H1 (cell line): ENCODE data around the gene MYRIP. TPM values are rescaled to one million over a fixed set of nuclear protein-coding genes. Genes with fewer than 3 reads are reported as not detected.
A peak's percentile ranks its signal among the peaks of the same experiment; 100 is the strongest.

ENCODE experiments used
- CTCF ChIA-PET: fragments of 300-600 bp; sonication (Branson Sonifier 250); formaldehyde crosslinking; loops from one replicate; lab custom pipeline; 2021; ENCODE audit not compliant: partially characterized antibody; lab: Charles Lee
- POLR2A ChIA-PET: fragments of 300-600 bp; sonication (Branson Sonifier 250); formaldehyde crosslinking; loops from one replicate; lab custom pipeline; 2021; ENCODE audit warnings: inconsistent platforms; ENCODE audit not compliant: partially characterized antibody; lab: Charles Lee
- DNase-seq, 2 experiments: peaks; one replicate each; pipeline versions ENCODE4 v3.0.0 to v3.0.0-alpha.2; 2010 to 2022; ENCODE audit warnings: low spot score in 2 of 2, low read depth in 1 of 2, mixed read lengths in 1 of 2
- FAIRE-seq: peaks from 2 replicates; lab custom pipeline; 2011; peaks lifted over from hg19 to GRCh38; lab: Jason Lieb, UNC
- H2AFZ ChIP-seq: 2 replicates; pipeline ENCODE4 v1.8.1; 2012; ENCODE audit warnings: low read length, inconsistent platforms
- H2AK5ac ChIP-seq: 2 replicates; pipeline ENCODE4 v1.6.1; 2013; ENCODE audit warnings: low read depth, low read length
- H2BK120ac ChIP-seq: replicated peaks from 2 replicates; pipeline ENCODE3; 2013; ENCODE audit warnings: low read depth, low read length, inconsistent platforms
- H2BK12ac ChIP-seq: 2 replicates; pipeline ENCODE4 v1.6.1; 2013; ENCODE audit warnings: low read depth, low read length
- H2BK15ac ChIP-seq: 2 replicates; pipeline ENCODE4 v1.6.1; 2013; ENCODE audit warnings: low read length
- H2BK20ac ChIP-seq: 2 replicates; pipeline ENCODE4 v1.6.1; 2013; ENCODE audit warnings: low read length
- H2BK5ac ChIP-seq: 2 replicates; pipeline ENCODE4 v1.6.1; 2013; ENCODE audit warnings: low read depth, low read length
- H3K14ac ChIP-seq: 2 replicates; pipeline ENCODE4 v1.6.1; 2013; ENCODE audit warnings: inconsistent platforms; ENCODE audit not compliant: insufficient read length
- H3K18ac ChIP-seq: 2 replicates; pipeline ENCODE4 v1.6.1; 2013; ENCODE audit warnings: low read length; ENCODE audit errors: extremely low read depth
- H3K23ac ChIP-seq: 2 replicates; pipeline ENCODE4 v1.6.1; 2013; ENCODE audit warnings: inconsistent platforms; ENCODE audit not compliant: insufficient read length
- H3K23me2 ChIP-seq: 2 replicates; pipeline ENCODE4 v1.6.1; 2013; ENCODE audit warnings: low read depth, low read length
- H3K27ac ChIP-seq: 2 replicates; pipeline ENCODE4 v1.6.1; 2011; ENCODE audit warnings: low read depth, low read length, inconsistent platforms
- H3K27me3 ChIP-seq, 4 experiments: replicated peaks in 1 of 4; 1 replicate in 1 of 4; 2 replicates in 3 of 4; pipeline versions ENCODE4 v1.6.1 to v1.8.1; 2011 to 2013; ENCODE audit warnings: low read length in 3 of 4, mild to moderate bottlenecking in 3 of 4, inconsistent platforms in 2 of 4, mixed read lengths in 2 of 4, moderate library complexity in 1 of 4; ENCODE audit not compliant: control insufficient read depth in 3 of 4, insufficient read depth in 3 of 4; ENCODE audit errors: extremely low read depth in 1 of 4
- H3K36me3 ChIP-seq, 4 experiments: 2 replicates each; pipeline versions ENCODE4 v1.6.1 to v1.8.1; 2011 to 2013; ENCODE audit warnings: mild to moderate bottlenecking in 4 of 4, low read length in 3 of 4, moderate library complexity in 2 of 4, control low read depth in 1 of 4, inconsistent platforms in 1 of 4; ENCODE audit not compliant: insufficient read depth in 4 of 4, control insufficient read depth in 2 of 4
- H3K4ac ChIP-seq: replicated peaks from 2 replicates; pipeline ENCODE3; 2013; ENCODE audit warnings: low read length, low read depth, mixed read lengths, inconsistent platforms; ENCODE audit not compliant: insufficient read length
- H3K4me1 ChIP-seq, 4 experiments: replicated peaks in 1 of 4; 1 replicate in 1 of 4; 2 replicates in 3 of 4; pipeline versions ENCODE4 v1.6.1 to v1.8.1; 2011 to 2013; ENCODE audit warnings: low read length in 3 of 4, inconsistent platforms in 2 of 4, mixed read lengths in 1 of 4; ENCODE audit not compliant: insufficient read depth in 4 of 4, control insufficient read depth in 3 of 4
- H3K4me2 ChIP-seq, 2 experiments: 2 replicates each; pipeline versions ENCODE4 v1.6.1 to v1.8.1; 2011 to 2013; ENCODE audit warnings: low read depth in 2 of 2, low read length in 2 of 2, control low read depth in 1 of 2, inconsistent platforms in 1 of 2, mild to moderate bottlenecking in 1 of 2; ENCODE audit not compliant: insufficient read depth in 1 of 2
- H3K4me3 ChIP-seq, 4 experiments: fragments of 200-600, 300-600 bp in 1 of 4; sonication (generic), shearing (Covaris generic), sonication (Bioruptor Twin) in 1 of 4; 2 replicates each; pipeline versions ENCODE4 v1.5.1 to v1.8.1; 2011 to 2016; ENCODE audit warnings: low read length in 4 of 4, low read depth in 3 of 4, control low read depth in 2 of 4, inconsistent platforms in 2 of 4, mild to moderate bottlenecking in 2 of 4, mixed read lengths in 1 of 4, moderate library complexity in 1 of 4; ENCODE audit not compliant: insufficient read depth in 2 of 4; ENCODE audit errors: extremely low read depth in 1 of 4
- H3K56ac ChIP-seq: replicated peaks from 2 replicates; pipeline ENCODE3; 2013; ENCODE audit warnings: low read depth, mild to moderate bottlenecking, mixed read lengths, low read length, inconsistent platforms; ENCODE audit not compliant: insufficient read length
- H3K79me1 ChIP-seq: 2 replicates; pipeline ENCODE4 v1.6.1; 2013; ENCODE audit warnings: low read depth, low read length, control low read depth
- H3K79me2 ChIP-seq, 2 experiments: 2 replicates each; pipeline versions ENCODE4 v1.6.1 to v1.8.1; 2012 to 2013; ENCODE audit warnings: low read length in 2 of 2, mild to moderate bottlenecking in 2 of 2, inconsistent platforms in 1 of 2; ENCODE audit not compliant: insufficient read depth in 2 of 2, control insufficient read depth in 1 of 2
- H3K9ac ChIP-seq, 4 experiments: replicated peaks in 1 of 4; 1 replicate in 1 of 4; 2 replicates in 3 of 4; pipeline versions ENCODE4 v1.6.1 to v1.8.1; 2011 to 2013; ENCODE audit warnings: low read depth in 3 of 4, low read length in 3 of 4, control low read depth in 2 of 4, mild to moderate bottlenecking in 2 of 4, moderate library complexity in 2 of 4, inconsistent platforms in 1 of 4; ENCODE audit errors: extremely low read depth in 1 of 4
- H3K9me3 ChIP-seq, 2 experiments: 2 replicates each; pipeline versions ENCODE4 v1.6.1 to v1.8.1; 2012 to 2013; ENCODE audit warnings: mild to moderate bottlenecking in 2 of 2, moderate library complexity in 2 of 2, control low read depth in 1 of 2, inconsistent platforms in 1 of 2, low read depth in 1 of 2, low read length in 1 of 2, mixed read lengths in 1 of 2; ENCODE audit not compliant: insufficient read depth in 2 of 2
- H4K20me1 ChIP-seq, 2 experiments: replicated peaks in 1 of 2; 2 replicates each; pipeline versions ENCODE3 to v1.8.1; 2011 to 2013; ENCODE audit warnings: inconsistent platforms in 2 of 2, low read length in 2 of 2, mild to moderate bottlenecking in 1 of 2; ENCODE audit not compliant: insufficient read depth in 2 of 2, control insufficient read depth in 1 of 2
- H4K5ac ChIP-seq: 2 replicates; pipeline ENCODE4 v1.6.1; 2013; ENCODE audit warnings: low read length, low read depth, mixed read lengths, inconsistent platforms; ENCODE audit not compliant: insufficient read length
- H4K8ac ChIP-seq: 2 replicates; pipeline ENCODE4 v1.8.0; 2013; ENCODE audit warnings: mild to moderate bottlenecking, moderate library complexity, low read length, inconsistent platforms; ENCODE audit not compliant: insufficient read depth; ENCODE audit errors: extremely low read depth
- H4K91ac ChIP-seq: replicated peaks from 2 replicates; pipeline ENCODE3; 2013; ENCODE audit warnings: low read length, mixed read lengths, inconsistent platforms; ENCODE audit not compliant: insufficient read length
- CREB1 ChIP-seq: IDR thresholded peaks from 2 replicates; pipeline ENCODE4 v1.6.1; 2012; ENCODE audit warnings: inconsistent platforms
- CTCF ChIP-seq, 3 experiments: IDR thresholded peaks; 1 replicate in 2 of 3; 2 replicates in 1 of 3; pipeline versions ENCODE4 v1.5.1 to v1.6.1; 2011; ENCODE audit warnings: low read length in 3 of 3, mild to moderate bottlenecking in 3 of 3, inconsistent platforms in 2 of 3, low read depth in 1 of 3, moderate library complexity in 1 of 3; ENCODE audit not compliant: insufficient read depth in 1 of 3; ENCODE audit errors: control extremely low read depth in 1 of 3
- EZH2 ChIP-seq: fragments of 200-600 bp; sonication (generic); IDR thresholded peaks from 2 replicates; pipeline ENCODE4 v1.7.1; 2012; ENCODE audit warnings: low read depth, mild to moderate bottlenecking, moderate library complexity, low read length, inconsistent platforms; ENCODE audit not compliant: severe bottlenecking
- NRF1 ChIP-seq: IDR thresholded peaks from 2 replicates; pipeline ENCODE4 v1.6.1; 2011; ENCODE audit warnings: mild to moderate bottlenecking, low read depth, low read length, improper control_type of control experiment
- RBBP5 ChIP-seq: IDR thresholded peaks from 2 replicates; pipeline ENCODE4 v1.7.1; 2012; ENCODE audit warnings: low read depth, mild to moderate bottlenecking, inconsistent platforms, low read length, moderate library complexity, borderline replicate concordance
- SUZ12 ChIP-seq: fragments of 200-600 bp; sonication (generic); IDR thresholded peaks from 2 replicates; pipeline ENCODE4 v1.6.1; 2012; ENCODE audit warnings: mild to moderate bottlenecking, inconsistent platforms, low read length, moderate library complexity, mixed read lengths
- TEAD4 ChIP-seq: IDR thresholded peaks from 2 replicates; pipeline ENCODE4 v1.6.1; 2012; ENCODE audit warnings: low read depth, low read length, inconsistent platforms, mixed read lengths
- YY1 ChIP-seq: IDR thresholded peaks from 2 replicates; pipeline ENCODE4 v1.6.1; 2011; ENCODE audit warnings: low read depth, mild to moderate bottlenecking, low read length
- WGBS, 2 experiments: shearing (Covaris generic) in 1 of 2; methylation state at CpG; one replicate each; pipeline versions ENCODE4 v1.1.6 to v1.1.7; 2013 to 2015; ENCODE audit warnings: low lambda C conversion rate in 2 of 2, mixed read lengths in 2 of 2, inconsistent platforms in 1 of 2, low coverage in 1 of 2, missing lambda C conversion rate in 1 of 2; ENCODE audit not compliant: insufficient replicate concordance in 2 of 2, insufficient coverage in 1 of 2, insufficient read length in 1 of 2; ENCODE audit errors: extremely low coverage in 1 of 2, missing lambda C conversion rate in 1 of 2; 5-methylcytosine and 5-hydroxymethylcytosine counted together
- polyA plus RNA-seq, 7 experiments: library from polyadenylated mRNA; depleted of rRNA in 3 of 7; stranded (reverse) in 5 of 7; unstranded in 2 of 7; fragments of >200 nt in 5 of 7; fragments of 200-250 nt in 2 of 7; gene quantifications; 1 replicate in 5 of 7; 2 replicates in 1 of 7; 4 replicates in 1 of 7; pipeline versions ENCODE4 v1.2.1 to v1.2.3, GENCODE V29; 2011 to 2013; ENCODE audit warnings: missing spikeins in 2 of 7, mixed read lengths in 2 of 7
- total RNA-seq: library from RNA; stranded (reverse); fragmentation: NEBNext Ultra II Directional; extraction: Animal tissue kit (Norgen Biotek cat#: 25700); gene quantifications from 2 replicates; pipeline ENCODE4 v1.2.1, GENCODE V29; 2021

Gene MYRIP
- total and polyA plus RNA-seq, 2 of the 8 experiments (the other 6 are each of a cell fraction or from before 2014, with no cell fraction given): 0.54 to 4.3 TPM

DNA sequence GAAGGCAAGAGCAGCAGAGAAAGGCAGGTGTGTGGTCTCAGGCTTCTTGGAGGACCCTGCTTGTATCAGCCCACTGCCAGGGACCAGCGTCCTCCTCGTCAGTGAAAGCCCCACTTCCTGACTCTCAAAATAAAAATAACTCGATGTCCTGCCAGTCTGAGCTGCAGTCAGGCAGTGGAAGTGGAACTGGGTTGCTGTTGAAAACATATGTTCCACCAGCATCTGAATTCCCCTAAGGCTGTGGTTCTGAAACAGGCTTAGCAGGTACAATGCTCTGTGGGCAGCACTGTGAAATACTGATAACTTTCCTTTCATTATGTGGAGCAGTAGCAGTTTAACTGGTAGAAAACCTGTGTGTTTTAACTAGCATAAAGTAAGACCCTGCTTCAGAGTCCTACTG, 378.5 kb downstream of the MYRIP start:
- CTCF ChIA-PET: interaction anchor here (1.4 to 15.7 kb wide), 4 partner anchors 7 to 463 kb away, joined by 3 to 290 read pairs (median 60); partner anchors contain the start of gene EIF1B
- WGBS, 2 experiments: 93% methylated on average over 3 of the region's 3 CpGs; no CpG with 5 or more reads in 1 of the 2 experiments
- Histone ChIP-seq H3K4ac (no peak overlapping the region), H2BK15ac (no peak overlapping the region), H3K23ac (no peak overlapping the region), H2BK12ac (no peak overlapping the region), H2AFZ (no peak overlapping the region), H2AK5ac (peak overlapping the region; percentile 55; the same call in 1 of the 2 replicates), H3K9me3 (no peaks in the 10 kb centered on the region), H4K20me1 (peaks cover 0 to 2% of the 10 kb centered on the region in 2 experiments), H2BK20ac (no peak overlapping the region), H3K79me2 (no peaks in the 10 kb centered on the region), H4K5ac (no peak overlapping the region), H3K23me2 (no peaks in the 10 kb centered on the region), H3K4me1 (peaks cover 0 to 6% (median 3%) of the 10 kb centered on the region in 4 experiments; a peak in 4 of 7 replicates), H3K27me3 (no peaks in the 10 kb centered on the region), H3K4me3 (no peak overlapping the region), H3K36me3 (no peaks in the 10 kb centered on the region), H3K18ac (no peak overlapping the region), H3K4me2 (no peak overlapping the region), H2BK5ac (no peak overlapping the region; the same call in 1 of the 2 replicates), H3K9ac (0 out of 7 replicates have a peak overlapping the region, but pooled peaks of 1 of the 4 experiments have one; percentile 24), H3K79me1 (no peaks in the 10 kb centered on the region), H4K8ac (no peak overlapping the region), H3K14ac (no peak overlapping the region), H4K91ac (no peak overlapping the region), H3K27ac (no peak overlapping the region), H3K56ac (no peak overlapping the region), H2BK120ac (no peak overlapping the region)
- FAIRE-seq: no peak
- peak in 1 of 2 experiments; percentile 7 for DNase-seq
- TF ChIP-seq CTCF (IDR thresholded peaks at IDR 0.05; ENCODE audit: control extremely low read depth in 1 of 3, insufficient read depth in 1 of 3, low read depth in 1 of 3, low read length in 3 of 3): no peak
- TF ChIP-seq CREB1: no peak
- no peak for TF ChIP-seq SUZ12
- no peak for TF ChIP-seq YY1
- no peak for TF ChIP-seq EZH2
- TF ChIP-seq TEAD4: no peak
- no peak for TF ChIP-seq RBBP5
- TF ChIP-seq NRF1: no peak
- POLR2A ChIA-PET: interaction anchor here (1.2 kb wide), 1 partner anchor 121 kb away, joined by 3 read pairs; the partner anchor contains the start of gene EIF1B
